Stomach smooth muscle (tissue), 2 donors: Measurements from ENCODE around the gene IL1RAP.
"Not testable (repeated sequence)": the region's sequence is repeated elsewhere in the genome, so short reads cannot be mapped to it uniquely, and the experiment has no call there.

Experiments
- H3K27ac ChIP-seq: one replicate; pipeline ENCODE4 v1.7.0; 2013; ENCODE audit warnings: mild to moderate bottlenecking, low read length, inconsistent platforms
- H3K27me3 ChIP-seq, 2 donors: one replicate each; pipeline ENCODE4 v1.7.0; 2013; ENCODE audit warnings: low read length in 2 of 2; ENCODE audit not compliant: insufficient read depth in 2 of 2, control insufficient read depth in 1 of 2
- H3K36me3 ChIP-seq, 2 donors: one replicate each; pipeline ENCODE4 v1.7.0; 2013; ENCODE audit warnings: low read length in 2 of 2; ENCODE audit not compliant: control insufficient read depth in 2 of 2, insufficient read depth in 2 of 2
- H3K4me1 ChIP-seq: one replicate; pipeline ENCODE4 v1.7.0; 2013; ENCODE audit warnings: low read length; ENCODE audit not compliant: control insufficient read depth, insufficient read depth
- H3K4me3 ChIP-seq, 2 donors: one replicate each; pipeline ENCODE4 v1.7.0; 2013; ENCODE audit warnings: low read length in 2 of 2
- H3K9ac ChIP-seq, 2 donors: one replicate each; pipeline ENCODE4 v1.7.0; 2013; ENCODE audit warnings: low read length in 2 of 2, mild to moderate bottlenecking in 1 of 2
- H3K9me3 ChIP-seq, 2 donors: one replicate each; pipeline ENCODE4 v1.7.0; 2013; ENCODE audit warnings: low read length in 2 of 2; ENCODE audit not compliant: control insufficient read depth in 2 of 2
- donor health status: healthy.
- donor health status: Pancreatic carcinoma.

Gene IL1RAP, protein sequence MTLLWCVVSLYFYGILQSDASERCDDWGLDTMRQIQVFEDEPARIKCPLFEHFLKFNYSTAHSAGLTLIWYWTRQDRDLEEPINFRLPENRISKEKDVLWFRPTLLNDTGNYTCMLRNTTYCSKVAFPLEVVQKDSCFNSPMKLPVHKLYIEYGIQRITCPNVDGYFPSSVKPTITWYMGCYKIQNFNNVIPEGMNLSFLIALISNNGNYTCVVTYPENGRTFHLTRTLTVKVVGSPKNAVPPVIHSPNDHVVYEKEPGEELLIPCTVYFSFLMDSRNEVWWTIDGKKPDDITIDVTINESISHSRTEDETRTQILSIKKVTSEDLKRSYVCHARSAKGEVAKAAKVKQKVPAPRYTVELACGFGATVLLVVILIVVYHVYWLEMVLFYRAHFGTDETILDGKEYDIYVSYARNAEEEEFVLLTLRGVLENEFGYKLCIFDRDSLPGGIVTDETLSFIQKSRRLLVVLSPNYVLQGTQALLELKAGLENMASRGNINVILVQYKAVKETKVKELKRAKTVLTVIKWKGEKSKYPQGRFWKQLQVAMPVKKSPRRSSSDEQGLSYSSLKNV

DNA sequence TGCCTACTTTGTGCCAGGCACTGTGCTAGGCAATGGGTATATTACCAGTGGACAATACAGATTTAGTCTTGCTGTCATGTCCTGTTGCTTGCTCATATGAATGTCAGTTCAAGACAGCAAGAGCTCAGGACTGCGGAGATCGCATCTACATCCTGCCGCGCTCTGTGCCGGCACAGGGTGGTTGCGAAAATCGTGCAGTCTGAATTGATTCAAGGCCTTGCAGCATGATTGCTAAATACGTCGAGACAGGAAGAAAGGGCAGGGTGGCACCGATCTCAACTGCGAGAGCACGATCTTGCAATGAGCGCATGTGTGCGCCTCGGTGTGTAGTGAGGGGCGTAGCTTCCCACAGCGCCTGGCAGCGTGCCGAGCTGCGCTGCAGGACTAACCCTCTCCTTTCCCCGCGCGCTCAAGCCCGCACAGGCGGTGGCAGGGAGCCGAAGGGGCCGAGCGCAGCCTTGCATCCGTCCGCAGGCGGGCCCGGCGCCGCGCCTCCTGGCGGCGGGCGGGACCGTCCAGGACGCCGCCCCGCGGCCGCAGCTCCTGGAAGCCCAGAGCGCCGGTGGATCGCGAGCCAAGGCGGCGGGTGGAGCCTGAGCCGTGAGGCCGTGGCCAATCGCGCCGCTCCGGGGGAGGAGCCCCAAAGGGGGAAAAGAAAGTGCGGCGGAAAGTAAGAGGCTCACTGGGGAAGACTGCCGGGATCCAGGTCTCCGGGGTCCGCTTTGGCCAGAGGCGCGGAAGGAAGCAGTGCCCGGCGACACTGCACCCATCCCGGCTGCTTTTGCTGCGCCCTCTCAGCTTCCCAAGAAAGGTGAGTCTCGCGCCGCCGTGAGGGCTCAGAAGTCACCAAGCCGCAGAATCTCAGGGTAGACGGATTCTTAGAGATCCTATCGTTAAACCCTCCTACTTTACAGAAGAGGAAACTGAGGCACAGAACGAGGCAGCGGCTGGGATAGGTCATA, at the start of gene IL1RAP:
TSS of gene IL1RAP (plus strand) at position 677 of the 962 bp plus-strand sequence. CDS start 50,205 bp downstream, outside the sequence.
- peaks cover 0 to 2% of the 10 kb centered on the region in 2 donors for H3K27me3 ChIP-seq
- H3K9me3 ChIP-seq: no peaks in the 10 kb centered on the region
- H3K4me3 ChIP-seq: peak within 1 kb of the TSS; percentile 92 to 93
- no peaks in the 10 kb centered on the region for H3K36me3 ChIP-seq
- peak within 1 kb of the TSS; percentile 71 to 77 for H3K9ac ChIP-seq
- no peaks in the 10 kb centered on the region for H3K4me1 ChIP-seq
- no peak within 1 kb of the TSS for H3K27ac ChIP-seq

DNA sequence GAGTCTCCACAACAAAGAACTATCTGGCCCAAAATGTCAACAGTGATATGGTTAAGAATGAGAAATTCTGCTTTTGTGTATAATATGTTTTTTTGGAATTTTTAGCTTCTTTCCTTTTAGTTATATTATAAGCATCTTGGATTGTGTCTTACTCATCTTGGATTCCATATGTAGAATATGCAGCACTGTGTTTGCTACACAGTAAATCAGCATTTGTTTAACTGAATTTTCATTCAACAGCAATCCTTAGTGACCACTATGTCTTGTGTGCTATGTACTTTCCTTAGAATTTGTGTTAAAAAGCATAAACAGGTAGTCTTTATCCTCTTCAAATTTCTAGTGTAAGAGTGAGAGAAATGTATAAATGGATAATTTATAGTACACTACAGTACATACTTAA, 46.0 kb upstream of the IL1RAP start:
- Histone ChIP-seq H3K4me3 (no peak overlapping the region), H3K9me3 (no peaks in the 10 kb centered on the region), H3K9ac (no peak overlapping the region), H3K27me3 (no peaks in the 10 kb centered on the region), H3K36me3 (no peaks in the 10 kb centered on the region), H3K4me1 (no peaks in the 10 kb centered on the region), H3K27ac (no peak overlapping the region)

DNA sequence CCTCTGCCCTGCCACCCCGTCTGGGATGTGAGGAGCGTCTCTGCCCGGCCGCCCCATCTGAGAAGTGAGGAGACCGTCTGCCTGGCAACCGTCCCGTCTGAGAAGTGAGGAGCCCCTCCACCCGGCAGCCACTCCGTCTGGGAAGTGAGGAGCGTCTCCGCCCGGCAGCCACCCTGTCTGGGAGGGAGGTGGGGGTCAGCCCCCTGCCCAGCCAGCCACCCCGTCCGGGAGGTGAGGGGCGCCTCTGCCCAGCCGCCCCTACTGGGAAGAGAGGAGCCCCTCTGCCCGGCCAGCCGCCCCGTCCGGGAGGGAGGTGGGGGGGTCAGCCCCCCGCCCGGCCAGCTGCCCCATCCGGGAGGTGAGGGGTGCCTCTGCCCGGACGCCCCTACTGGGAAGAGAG, 40.6 kb upstream of the IL1RAP start:
- not testable (repeated sequence) for H3K4me1 ChIP-seq, H3K9me3 ChIP-seq, H3K27ac ChIP-seq, H3K4me3 ChIP-seq, H3K36me3 ChIP-seq, H3K9ac ChIP-seq, H3K27me3 ChIP-seq

DNA sequence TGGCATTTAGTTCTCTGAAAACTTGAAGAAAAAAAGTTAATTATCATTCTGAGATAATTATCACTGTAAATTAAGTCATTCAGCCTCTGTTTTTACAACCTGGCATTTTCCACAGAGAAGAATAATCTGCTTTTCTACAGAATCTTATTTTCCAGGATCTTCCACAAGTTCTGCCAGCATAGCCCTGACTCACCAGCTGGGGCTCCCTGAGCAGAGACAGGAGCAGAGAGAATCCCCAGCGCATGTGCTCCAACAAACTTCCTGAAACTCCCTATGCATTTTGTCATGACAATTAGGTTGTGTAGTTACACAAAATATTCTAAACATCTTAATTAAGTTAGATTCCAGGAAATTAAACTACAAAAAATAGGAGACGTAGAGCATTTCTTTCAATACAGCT, 32.1 kb upstream of the IL1RAP start:
- no peak overlapping the region for H3K27ac ChIP-seq
- H3K4me3 ChIP-seq: no peak overlapping the region
- H3K9ac ChIP-seq: no peak overlapping the region
- no peaks in the 10 kb centered on the region for H3K27me3 ChIP-seq
- no peaks in the 10 kb centered on the region for H3K36me3 ChIP-seq
- H3K9me3 ChIP-seq: no peaks in the 10 kb centered on the region
- no peaks in the 10 kb centered on the region for H3K4me1 ChIP-seq

DNA sequence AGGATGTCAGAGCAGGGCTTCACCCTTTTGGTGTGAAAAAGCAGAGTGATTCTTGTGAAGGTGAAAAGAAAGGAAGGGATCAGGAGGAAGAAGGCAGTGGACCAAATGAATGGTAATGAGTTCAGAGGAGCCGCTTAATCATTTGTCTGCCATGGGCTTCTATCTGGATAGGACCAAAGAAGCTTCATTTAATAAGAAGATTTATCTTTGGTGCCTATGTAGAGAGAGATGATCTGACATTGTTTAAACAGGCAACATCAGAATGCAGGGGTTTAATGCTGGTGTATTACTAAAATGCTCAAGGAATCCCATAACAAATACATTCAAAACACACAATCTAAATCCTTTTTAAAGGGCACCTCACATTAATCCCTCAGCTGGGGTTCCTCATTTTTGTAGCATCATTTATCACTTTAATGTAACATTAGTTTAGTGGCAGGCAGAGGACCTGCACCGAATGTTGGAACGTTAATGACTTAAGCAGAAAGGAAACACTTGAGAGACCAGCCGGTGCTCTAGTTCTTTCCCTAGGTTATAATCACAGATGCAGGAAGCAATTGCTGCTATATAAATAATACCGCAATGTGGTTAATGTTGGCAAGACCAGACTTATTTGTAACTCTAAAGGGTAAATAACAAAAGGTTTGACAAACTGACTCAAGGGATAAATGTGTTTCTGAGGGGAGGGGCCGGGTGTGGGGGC, 27.9 kb upstream of the IL1RAP start:
- no peak overlapping the region for H3K9ac ChIP-seq
- H3K4me3 ChIP-seq: no peak overlapping the region
- H3K36me3 ChIP-seq: no peaks in the 10 kb centered on the region
- no peaks in the 10 kb centered on the region for H3K4me1 ChIP-seq
- peaks cover 0 to 3% of the 10 kb centered on the region in 2 donors for H3K27me3 ChIP-seq
- no peaks in the 10 kb centered on the region for H3K9me3 ChIP-seq
- H3K27ac ChIP-seq: no peak overlapping the region

DNA sequence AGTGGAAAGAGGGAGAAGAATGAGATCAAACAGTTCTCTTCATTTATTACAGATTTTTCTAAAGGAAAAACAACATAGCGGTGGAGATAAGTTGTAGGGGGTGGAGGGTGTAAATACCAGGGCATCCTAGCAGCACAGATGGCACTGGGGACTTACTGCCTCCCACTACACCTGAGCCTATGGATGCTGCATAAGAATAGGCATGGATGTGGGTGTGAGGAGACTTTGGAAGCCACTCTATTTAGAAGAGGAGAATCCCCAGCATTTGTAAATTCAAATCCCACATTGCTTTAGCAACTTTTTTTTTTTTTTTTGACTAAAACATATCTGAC, 27.4 kb upstream of the IL1RAP start:
- no peaks in the 10 kb centered on the region for H3K9me3 ChIP-seq
- peaks cover 0 to 3% of the 10 kb centered on the region in 2 donors for H3K27me3 ChIP-seq
- no peak overlapping the region for H3K27ac ChIP-seq
- H3K4me1 ChIP-seq: no peaks in the 10 kb centered on the region
- H3K4me3 ChIP-seq: no peak overlapping the region
- no peaks in the 10 kb centered on the region for H3K36me3 ChIP-seq
- H3K9ac ChIP-seq: no peak overlapping the region

DNA sequence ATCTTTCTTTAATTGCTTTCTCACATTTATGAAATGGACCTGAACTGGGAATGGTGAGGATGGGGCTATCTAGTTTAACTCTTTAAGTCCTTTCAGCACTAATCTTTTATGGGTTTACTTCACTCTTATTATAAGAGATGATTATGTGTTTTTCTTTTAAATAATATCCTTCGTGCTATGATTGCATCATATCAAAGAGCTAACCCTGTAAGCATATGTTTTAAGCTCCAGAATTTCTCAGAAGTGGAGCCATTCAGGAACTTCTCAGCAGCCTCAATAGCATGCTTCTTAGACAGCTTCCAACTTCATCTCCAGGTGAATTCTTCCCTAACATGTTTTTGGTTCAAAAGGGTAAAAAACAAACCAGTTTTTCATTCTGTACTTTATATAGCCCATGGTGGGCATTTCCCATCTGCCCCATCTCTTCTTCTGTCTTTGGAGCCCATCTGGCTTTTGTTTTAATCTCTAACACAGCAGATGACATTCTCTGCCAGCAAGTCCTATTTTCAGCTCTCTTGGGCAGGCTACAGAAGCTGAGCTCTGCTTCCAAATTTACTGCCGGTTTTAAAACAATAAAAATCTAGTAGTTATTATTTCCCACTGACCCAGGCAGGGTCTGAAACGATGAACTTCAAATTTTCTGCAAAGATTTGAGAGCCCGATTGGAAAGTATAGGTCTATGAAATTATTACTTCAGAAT, 26.8 kb upstream of the IL1RAP start:
- H3K9me3 ChIP-seq: no peaks in the 10 kb centered on the region
- H3K27ac ChIP-seq: no peak overlapping the region
- peaks cover 0 to 3% of the 10 kb centered on the region in 2 donors for H3K27me3 ChIP-seq
- no peak overlapping the region for H3K9ac ChIP-seq
- no peak overlapping the region for H3K4me3 ChIP-seq
- no peaks in the 10 kb centered on the region for H3K4me1 ChIP-seq
- no peaks in the 10 kb centered on the region for H3K36me3 ChIP-seq

DNA sequence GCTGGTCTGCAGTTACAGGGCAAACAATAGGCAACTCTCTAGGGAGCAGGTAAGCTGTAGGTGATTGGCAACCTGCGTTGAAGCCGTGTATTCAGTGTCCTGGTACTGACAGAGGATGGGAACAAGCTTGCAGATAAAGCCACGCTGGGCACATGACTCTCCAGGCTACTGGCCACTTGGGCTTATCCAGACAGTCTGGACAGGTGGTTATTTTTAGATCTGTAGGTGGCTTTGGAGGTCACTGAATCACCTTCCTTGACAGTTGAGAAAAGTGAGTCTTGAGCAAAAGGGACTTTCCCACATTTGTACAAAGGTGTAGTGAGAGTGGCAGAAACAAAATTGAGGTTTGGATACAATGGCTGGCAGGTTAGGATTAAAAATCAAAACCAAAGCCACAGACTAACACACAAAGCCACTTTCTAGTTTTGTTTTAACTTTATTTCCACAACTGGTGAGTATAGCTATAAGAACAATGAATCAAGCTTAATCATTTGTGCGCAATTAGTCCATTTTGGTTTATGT, 22.3 kb upstream of the IL1RAP start:
- no peaks in the 10 kb centered on the region for H3K4me1 ChIP-seq
- H3K9ac ChIP-seq: no peak overlapping the region
- no peak overlapping the region for H3K4me3 ChIP-seq
- H3K27me3 ChIP-seq: peaks cover 0 to 3% of the 10 kb centered on the region in 2 donors
- no peak overlapping the region for H3K27ac ChIP-seq
- H3K9me3 ChIP-seq: no peaks in the 10 kb centered on the region
- H3K36me3 ChIP-seq: no peaks in the 10 kb centered on the region

DNA sequence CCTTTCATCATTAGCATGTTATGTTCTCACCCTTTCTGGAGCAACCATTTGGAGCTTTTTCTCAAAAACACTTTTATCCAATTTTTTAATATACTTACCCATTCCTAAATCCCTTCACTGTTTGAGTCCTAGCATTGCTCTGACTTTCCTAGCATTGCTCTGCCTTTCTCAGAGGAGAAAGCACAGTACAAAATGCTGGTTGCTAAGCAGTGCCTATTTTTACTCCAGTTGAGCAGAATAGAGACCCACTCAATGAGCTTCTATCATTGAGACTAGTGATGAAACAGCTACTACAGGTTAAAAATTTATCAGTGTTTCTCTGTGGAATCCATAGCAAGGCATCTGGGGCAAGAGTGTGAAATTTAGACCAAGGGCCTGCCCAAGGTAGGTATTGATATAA, 21.8 kb upstream of the IL1RAP start:
- no peaks in the 10 kb centered on the region for H3K4me1 ChIP-seq
- H3K9ac ChIP-seq: no peak overlapping the region
- H3K9me3 ChIP-seq: no peaks in the 10 kb centered on the region
- no peaks in the 10 kb centered on the region for H3K36me3 ChIP-seq
- no peak overlapping the region for H3K4me3 ChIP-seq
- H3K27ac ChIP-seq: no peak overlapping the region
- H3K27me3 ChIP-seq: peaks cover 0 to 3% of the 10 kb centered on the region in 2 donors

DNA sequence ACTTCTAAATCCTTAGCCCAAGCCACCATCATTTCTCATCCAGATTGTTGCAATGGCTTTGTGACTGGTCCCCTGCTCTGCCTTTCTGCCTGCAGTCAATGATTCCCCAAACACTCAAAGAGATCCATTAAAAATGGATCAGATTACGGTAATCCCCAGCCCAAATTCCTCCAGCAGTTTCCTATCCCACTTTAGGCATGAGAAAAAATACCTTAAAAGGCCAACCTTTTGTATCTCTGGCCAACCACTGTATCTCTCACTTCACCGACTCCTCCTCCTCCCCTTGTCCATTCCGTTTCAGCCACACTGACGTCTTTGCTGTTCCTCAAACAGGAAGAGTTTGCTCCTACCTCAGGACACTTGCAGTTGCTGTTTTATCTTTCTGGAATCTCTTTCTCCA, 20.9 kb upstream of the IL1RAP start:
- Histone ChIP-seq H3K27me3 (no peaks in the 10 kb centered on the region), H3K9me3 (no peaks in the 10 kb centered on the region), H3K4me3 (no peak overlapping the region)

More for the DNA sequence above, 20.9 kb upstream of the IL1RAP start:
- Histone ChIP-seq H3K9ac (no peak overlapping the region), H3K36me3 (no peaks in the 10 kb centered on the region), H3K27ac (no peak overlapping the region), H3K4me1 (no peaks in the 10 kb centered on the region)
